Measurements from ENCODE around the gene IQGAP3.
A peak's percentile ranks its signal among the peaks of the same experiment; 100 is the strongest.

Gene IQGAP3

DNA sequence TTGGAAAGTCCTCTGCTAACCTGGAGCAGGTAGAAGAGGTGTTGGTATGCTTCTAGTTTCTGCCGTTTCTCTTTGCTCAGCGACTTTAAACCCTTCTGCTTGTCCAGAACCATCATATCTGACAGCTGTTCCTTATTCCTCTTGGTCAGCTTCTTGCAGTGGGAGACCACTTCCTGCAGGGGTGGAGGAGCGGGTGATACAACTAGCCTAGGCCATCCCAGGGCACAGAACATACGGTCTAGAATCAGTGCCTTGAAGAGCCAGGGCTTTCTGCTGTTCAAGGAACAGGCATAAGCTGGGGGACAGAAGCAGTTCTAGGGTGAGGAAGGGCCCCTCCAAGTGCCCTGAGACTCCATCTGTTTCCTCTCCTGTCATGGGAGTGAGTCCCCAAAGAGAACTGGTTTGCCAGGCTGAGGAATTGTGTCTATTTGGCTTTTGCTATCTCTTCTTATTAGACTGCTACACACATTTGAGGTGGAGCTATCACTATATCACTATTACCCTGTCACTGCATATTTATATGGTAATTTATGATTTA is 32.5 kb downstream of the IQGAP3 start:
- Mint-ChIP-seq H3K4me1 (ENCODE audit: low read depth in 2 of 2) (peaks cover 0 to 4% of the 10 kb centered on the region in 2 donors), H3K27me3 (no peaks in the 10 kb centered on the region), H3K4me3 (no peak overlapping the region), H3K36me3 (ENCODE audit: insufficient read depth) (no peaks in the 10 kb centered on the region), H3K27ac (no peak overlapping the region), H3K9me3 (no peaks in the 10 kb centered on the region)
- no peak for ATAC-seq (replicated peaks)
- no peak for DNase-seq

DNA sequence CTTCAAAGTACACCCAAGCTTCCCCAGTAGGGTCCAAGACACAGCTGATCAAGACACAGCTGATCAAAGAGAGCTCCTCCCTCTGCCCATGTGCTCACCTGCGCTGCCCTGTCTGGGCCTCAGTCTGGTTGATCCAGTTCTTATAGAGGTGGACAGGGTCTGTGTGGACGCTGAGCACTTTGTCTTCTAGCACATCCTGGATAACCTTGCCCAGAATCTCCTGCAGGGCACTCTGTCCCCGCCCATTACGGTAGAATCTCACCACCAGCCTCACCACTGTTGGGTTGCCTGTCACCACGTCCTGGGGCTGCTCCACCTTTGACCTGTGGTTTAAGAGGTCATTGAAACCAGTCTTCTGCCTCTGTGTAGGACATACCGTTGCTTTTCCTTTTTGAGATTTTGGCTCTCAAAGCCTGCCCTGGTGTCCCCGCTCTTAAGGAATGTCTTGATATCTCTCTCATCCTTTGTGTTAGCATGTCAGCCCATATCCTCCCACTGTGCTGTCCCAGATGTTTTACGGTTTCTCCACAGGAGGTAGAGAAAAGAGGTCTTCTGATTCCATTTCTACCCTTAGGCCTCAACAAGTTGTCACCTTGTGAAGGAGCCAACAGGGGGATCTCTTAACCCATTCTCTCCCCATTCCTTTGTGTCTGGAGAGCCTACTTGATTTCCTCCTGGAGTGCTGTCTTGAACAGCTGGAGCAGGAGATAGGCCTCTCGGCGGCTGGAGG is 33.5 kb downstream of the IQGAP3 start:
- Mint-ChIP-seq H3K4me3 (no peak overlapping the region), H3K9me3 (no peaks in the 10 kb centered on the region), H3K36me3 (ENCODE audit: insufficient read depth) (no peaks in the 10 kb centered on the region), H3K27me3 (no peaks in the 10 kb centered on the region), H3K4me1 (ENCODE audit: low read depth in 2 of 2) (peaks cover 0 to 4% of the 10 kb centered on the region in 2 donors), H3K27ac (no peak overlapping the region)
- ATAC-seq (replicated peaks) = no peak
- DNase-seq = no peak

DNA sequence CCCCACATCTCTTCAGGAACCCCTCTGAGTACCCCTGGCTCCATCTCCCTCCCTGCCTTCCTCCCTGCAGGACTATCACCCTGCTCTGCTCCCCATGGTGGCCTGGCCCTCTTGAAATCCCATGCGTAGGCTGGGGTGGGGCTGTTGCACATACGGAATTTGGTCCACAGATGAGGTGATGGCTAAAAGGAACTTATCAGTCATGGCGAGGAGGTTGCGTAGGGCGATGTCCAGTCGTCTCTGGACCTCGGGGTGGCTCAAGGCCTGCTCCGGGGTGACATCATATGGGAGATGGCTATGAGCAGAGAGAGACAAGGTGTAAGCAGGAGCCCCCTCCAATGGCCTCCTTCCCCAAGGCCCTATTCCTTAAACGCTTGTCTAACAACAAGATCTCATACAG is 35.3 kb downstream of the IQGAP3 start:
- DNase-seq (no peak), ATAC-seq (replicated peaks) (no peak)
- Mint-ChIP-seq H3K9me3 (no peaks in the 10 kb centered on the region), H3K4me1 (ENCODE audit: low read depth in 2 of 2) (peaks cover 0 to 4% of the 10 kb centered on the region in 2 donors), H3K27ac (no peak overlapping the region), H3K4me3 (no peak overlapping the region), H3K36me3 (ENCODE audit: insufficient read depth) (no peaks in the 10 kb centered on the region), H3K27me3 (no peaks in the 10 kb centered on the region)

DNA sequence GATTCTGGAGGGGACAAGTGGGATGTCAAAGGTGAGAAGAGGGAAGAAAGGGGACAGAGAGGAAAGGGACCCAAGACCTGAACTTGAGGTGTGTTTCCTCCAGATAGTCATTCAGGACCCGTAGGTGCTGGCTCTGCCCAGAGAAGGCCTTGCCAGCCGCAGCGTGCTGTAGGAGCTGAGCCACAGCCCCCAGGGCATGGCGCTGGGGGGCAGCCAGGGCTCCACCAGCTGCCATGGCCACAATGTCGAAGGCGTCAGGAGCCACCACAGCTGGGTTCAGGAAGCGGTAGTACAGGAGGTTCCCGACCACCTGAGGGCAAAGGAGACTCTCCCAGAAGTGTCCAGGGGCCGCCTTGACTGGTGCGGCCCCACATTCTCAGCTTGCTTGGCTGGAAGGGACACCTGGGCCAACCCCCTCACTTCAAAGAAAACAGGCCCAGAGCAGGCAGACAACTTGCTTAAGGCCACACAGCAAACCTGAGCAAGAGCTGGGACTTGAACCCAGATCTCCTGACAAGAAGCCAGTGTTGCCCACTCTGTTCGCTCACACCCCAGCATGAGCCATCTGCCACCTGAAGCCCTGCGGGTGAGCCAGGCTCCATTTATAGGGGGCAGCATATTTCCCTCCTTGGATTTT is 37.8 kb downstream of the IQGAP3 start:
- H3K4me3 Mint-ChIP-seq = no peak overlapping the region
- DNase-seq (no peak), ATAC-seq (replicated peaks) (no peak)
- H3K27me3 Mint-ChIP-seq = no peaks in the 10 kb centered on the region
- no peaks in the 10 kb centered on the region for H3K36me3 Mint-ChIP-seq (ENCODE audit: insufficient read depth)
- H3K9me3 Mint-ChIP-seq = no peaks in the 10 kb centered on the region
- H3K4me1 Mint-ChIP-seq (ENCODE audit: low read depth in 2 of 2) = peaks cover 0 to 4% of the 10 kb centered on the region in 2 donors
- H3K27ac Mint-ChIP-seq = no peak overlapping the region

DNA sequence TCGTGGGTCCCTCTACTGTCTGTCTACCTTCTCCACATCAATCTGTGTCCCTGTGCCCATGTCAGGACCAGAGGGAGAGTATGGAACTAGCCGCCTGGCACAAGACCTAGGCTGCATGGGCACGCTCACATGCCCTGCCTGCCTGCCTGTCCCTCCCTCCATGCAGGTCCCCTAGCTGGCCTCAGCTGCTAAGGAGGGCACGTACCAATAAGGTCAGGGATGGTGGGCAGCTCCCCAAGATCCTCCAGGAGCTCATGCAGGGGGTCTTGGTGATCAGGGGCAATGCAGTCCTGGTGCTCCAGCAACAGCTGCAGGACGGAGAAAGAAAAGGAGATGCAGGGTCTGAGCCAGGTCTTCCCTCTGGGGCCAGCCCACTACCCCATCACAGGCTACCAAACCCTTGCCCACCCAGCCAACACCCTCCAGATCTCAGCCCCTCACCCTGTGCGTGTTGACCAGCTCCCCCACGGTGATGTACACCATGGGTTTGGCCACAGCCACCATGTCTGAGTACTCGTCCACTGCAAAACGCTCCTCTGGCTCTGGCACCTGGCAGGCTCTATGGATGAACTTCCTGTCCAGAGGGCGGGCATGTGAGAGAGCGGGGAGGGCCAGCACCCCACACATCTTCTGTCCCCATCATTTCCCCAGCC is 38.7 kb downstream of the IQGAP3 start:
- ATAC-seq (replicated peaks) (no peak), DNase-seq (no peak)
- H3K4me3 Mint-ChIP-seq = no peak overlapping the region
- no peak overlapping the region for H3K27ac Mint-ChIP-seq
- H3K27me3 Mint-ChIP-seq = no peaks in the 10 kb centered on the region
- no peaks in the 10 kb centered on the region for H3K9me3 Mint-ChIP-seq
- no peaks in the 10 kb centered on the region for H3K36me3 Mint-ChIP-seq (ENCODE audit: insufficient read depth)
- H3K4me1 Mint-ChIP-seq (ENCODE audit: low read depth in 2 of 2) = peaks cover 0 to 2% of the 10 kb centered on the region in 2 donors

DNA sequence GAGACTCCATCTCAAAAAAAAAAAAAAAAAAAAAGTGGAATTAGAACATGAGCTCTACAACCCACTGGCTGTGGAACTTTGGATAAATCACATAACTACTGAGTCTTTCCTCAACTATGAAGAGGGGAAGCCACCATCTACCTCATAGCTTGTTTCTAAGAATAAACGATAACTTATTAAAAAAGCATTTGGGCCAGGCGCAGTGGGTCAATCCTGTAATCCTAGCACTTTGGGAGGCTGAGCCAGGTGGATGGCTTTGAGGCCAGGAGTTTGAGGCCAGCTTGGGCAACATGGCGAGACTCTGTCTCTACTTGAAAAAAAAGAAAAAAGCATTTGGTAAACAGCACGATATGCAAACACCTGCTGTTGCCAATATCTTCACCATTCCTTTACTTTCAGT is 40.0 kb downstream of the IQGAP3 start:
- peaks cover 8 to 9% of the 10 kb centered on the region in 2 donors for H3K4me1 Mint-ChIP-seq (ENCODE audit: low read depth in 2 of 2)
- H3K27me3 Mint-ChIP-seq = no peaks in the 10 kb centered on the region
- H3K36me3 Mint-ChIP-seq (ENCODE audit: insufficient read depth) = no peaks in the 10 kb centered on the region
- no peak for ATAC-seq (replicated peaks)
- no peak overlapping the region for H3K27ac Mint-ChIP-seq
- no peak overlapping the region for H3K4me3 Mint-ChIP-seq
- DNase-seq = no peak
- no peaks in the 10 kb centered on the region for H3K9me3 Mint-ChIP-seq

DNA sequence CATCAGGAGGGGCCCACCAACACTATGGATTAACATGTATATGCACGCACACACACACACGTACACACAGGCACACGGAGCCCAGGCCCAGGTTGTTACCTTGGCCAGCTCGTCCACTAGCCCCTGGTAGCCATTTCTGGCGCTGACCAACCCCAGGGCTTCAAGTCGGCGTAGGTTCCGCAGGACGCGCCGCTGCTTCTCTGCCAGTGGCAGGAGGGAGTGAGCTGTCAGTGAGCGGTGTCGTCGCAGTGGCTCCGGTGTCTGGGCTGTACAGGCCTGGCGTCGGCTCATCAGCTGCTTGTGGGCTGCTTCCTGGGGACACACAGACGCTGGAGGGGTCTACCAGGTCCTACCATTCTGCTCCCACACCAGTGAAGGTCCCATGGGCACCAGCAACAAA is 42.4 kb downstream of the IQGAP3 start:
- Mint-ChIP-seq H3K27me3 (no peaks in the 10 kb centered on the region), H3K4me1 (ENCODE audit: low read depth in 2 of 2) (peaks cover 16 to 18% of the 10 kb centered on the region in 2 donors)

DNA sequence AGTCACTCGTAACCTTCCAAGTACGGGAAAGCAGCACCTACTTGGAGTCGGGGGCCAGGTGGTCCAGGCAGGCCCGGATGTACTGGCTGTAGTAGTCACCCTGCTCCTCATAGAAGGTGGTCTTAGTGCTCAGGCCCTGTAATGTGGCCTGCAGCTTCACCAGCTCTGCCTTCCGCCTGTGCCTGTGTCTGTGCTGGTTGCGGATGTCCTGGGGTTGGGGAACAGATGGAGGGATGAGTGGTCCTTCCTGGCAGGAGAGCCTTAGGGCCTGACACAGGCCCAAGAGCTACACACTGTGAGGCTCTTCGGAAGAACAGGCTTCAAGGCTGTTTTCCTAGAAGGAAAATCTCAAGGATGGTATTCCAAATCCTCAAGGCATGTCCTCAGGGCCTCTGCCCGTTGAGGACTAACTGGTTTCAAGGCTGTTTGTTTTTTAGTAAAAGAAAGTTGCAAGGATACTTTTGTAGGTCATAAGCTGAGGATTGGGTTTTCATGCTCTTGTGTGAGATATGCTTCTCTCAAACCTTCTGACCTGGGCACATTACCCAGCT is 43.4 kb downstream of the IQGAP3 start:
- Mint-ChIP-seq H3K4me3 (no peak overlapping the region), H3K27me3 (no peaks in the 10 kb centered on the region), H3K9me3 (no peaks in the 10 kb centered on the region), H3K36me3 (ENCODE audit: insufficient read depth) (no peaks in the 10 kb centered on the region), H3K4me1 (ENCODE audit: low read depth in 2 of 2) (peaks cover 24 to 28% of the 10 kb centered on the region in 2 donors), H3K27ac (peak overlapping the region in 1 of 2 donors; percentile 31)
- ATAC-seq (replicated peaks) = no peak
- DNase-seq = no peak

More for the DNA sequence above, 42.4 kb downstream of the IQGAP3 start:
- Mint-ChIP-seq H3K36me3 (ENCODE audit: insufficient read depth) (no peaks in the 10 kb centered on the region), H3K9me3 (no peaks in the 10 kb centered on the region), H3K27ac (no peak overlapping the region), H3K4me3 (no peak overlapping the region)
- ATAC-seq (replicated peaks) (no peak), DNase-seq (no peak)

DNA sequence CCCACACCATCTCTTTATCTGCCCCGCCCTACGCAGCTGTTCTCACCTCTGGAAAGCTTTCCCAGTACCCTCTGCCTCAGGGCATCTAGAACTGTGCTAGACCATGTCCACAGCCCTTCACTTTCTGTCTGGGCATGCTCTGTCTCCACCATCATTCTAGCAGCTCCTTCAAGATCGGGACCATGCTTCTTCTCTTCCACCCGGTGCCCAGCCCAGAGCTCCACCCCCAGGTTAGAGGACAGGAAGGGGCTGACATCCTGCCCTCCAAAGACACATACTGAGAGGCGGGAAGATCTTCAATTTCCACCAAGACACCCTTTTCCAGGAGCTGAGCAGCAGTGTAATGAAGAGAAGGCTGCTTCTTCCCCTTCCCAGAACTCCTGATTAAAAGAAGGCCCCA is 44.1 kb downstream of the IQGAP3 start:
- H3K4me3 Mint-ChIP-seq = peak overlapping the region in 1 of 2 donors; percentile 34
- peaks cover 24 to 31% of the 10 kb centered on the region in 2 donors for H3K4me1 Mint-ChIP-seq (ENCODE audit: low read depth in 2 of 2)
- H3K27ac Mint-ChIP-seq = peak overlapping the region in 1 of 2 donors; percentile 31
- H3K27me3 Mint-ChIP-seq = no peaks in the 10 kb centered on the region
- no peak for ATAC-seq (replicated peaks)
- no peak for DNase-seq
- no peaks in the 10 kb centered on the region for H3K9me3 Mint-ChIP-seq
- H3K36me3 Mint-ChIP-seq (ENCODE audit: insufficient read depth) = no peaks in the 10 kb centered on the region

DNA sequence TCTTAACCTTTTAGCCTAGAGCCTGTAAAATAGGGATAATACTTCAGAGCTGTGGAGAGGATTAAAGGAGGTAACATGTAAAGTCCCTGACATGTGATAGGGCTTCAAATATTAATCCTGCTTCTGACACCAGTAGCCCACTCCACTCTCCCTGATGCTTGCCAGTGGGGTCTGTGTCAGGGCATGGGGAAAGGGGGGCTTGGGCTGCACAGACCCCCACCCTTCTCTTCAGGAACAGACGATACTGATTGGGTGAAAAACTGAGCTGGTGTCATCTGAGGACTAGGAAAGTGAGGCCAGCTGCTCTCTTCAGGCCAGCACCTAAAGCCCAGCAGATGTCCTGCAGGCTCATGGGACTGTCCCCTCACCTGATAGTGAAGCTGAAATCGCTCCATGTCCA is 44.8 kb downstream of the IQGAP3 start:
- Mint-ChIP-seq H3K4me3 (no peak overlapping the region), H3K27ac (peak overlapping the region; percentile 31 to 55), H3K4me1 (ENCODE audit: low read depth in 2 of 2) (peaks cover 24 to 31% of the 10 kb centered on the region in 2 donors), H3K9me3 (no peaks in the 10 kb centered on the region), H3K27me3 (no peaks in the 10 kb centered on the region), H3K36me3 (ENCODE audit: insufficient read depth) (no peaks in the 10 kb centered on the region)
- no peak for DNase-seq
- ATAC-seq (replicated peaks) = no peak

DNA sequence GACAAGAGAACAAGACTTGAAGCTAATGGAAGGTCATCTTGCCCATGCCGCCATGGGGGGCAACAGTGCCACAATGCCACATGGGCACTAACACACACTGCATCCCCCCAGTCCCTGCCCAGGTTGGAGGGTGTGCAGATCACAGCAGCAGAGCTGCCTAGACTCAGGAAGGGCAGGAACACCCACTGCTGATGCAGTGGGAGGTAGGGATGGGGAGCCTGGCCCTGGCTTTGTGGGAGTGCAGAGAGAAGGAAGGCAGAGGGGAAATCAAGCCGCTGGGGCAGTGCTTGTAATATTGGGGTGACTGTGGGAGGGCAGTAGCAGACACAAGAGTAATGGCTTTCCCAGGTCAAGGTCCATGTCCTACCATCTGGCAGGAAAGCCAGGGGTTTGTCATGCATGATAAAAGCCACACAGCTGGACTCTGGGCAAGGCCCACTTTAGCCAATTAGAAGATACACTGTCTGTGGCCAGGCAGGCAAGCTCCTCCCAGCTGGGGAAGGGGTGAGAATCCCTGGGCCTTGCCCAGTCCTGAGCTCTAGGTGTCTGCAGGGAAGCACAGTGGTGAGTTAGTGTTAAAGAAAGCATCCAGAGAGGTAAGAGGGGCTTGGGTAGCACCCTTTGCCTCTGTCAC is 46.4 kb downstream of the IQGAP3 start:
- H3K27me3 Mint-ChIP-seq = no peaks in the 10 kb centered on the region
- no peak overlapping the region for H3K4me3 Mint-ChIP-seq
- no peaks in the 10 kb centered on the region for H3K9me3 Mint-ChIP-seq
- ATAC-seq (replicated peaks) = no peak
- H3K4me1 Mint-ChIP-seq (ENCODE audit: low read depth in 2 of 2) = peaks cover 24 to 31% of the 10 kb centered on the region in 2 donors
- no peaks in the 10 kb centered on the region for H3K36me3 Mint-ChIP-seq (ENCODE audit: insufficient read depth)
- DNase-seq = no peak
- H3K27ac Mint-ChIP-seq = peak overlapping the region; percentile 54 to 93

DNA sequence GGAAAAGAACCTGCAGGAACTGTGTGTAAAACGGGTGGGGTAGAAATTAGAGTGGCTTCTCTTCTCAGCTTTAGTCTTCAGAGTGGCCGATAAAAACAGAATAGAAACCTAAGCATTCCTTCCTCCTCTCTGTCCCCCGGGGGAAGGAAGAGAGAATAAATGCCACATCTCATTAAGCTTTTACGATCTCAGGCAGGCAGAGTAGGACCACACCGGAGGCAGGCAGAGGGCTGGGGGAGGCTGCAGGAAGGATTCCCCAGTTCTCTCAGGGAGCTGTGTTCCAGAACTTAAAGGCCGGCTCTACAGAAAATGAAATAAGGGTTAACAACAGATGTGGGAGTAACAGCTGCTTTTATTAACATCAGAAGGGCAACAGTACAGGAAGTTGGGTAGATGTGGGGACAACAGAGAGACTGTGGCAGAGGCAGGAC is 47.3 kb downstream of the IQGAP3 start:
- Mint-ChIP-seq H3K4me3 (peak overlapping the region; percentile 55 to 74), H3K27ac (peak overlapping the region; percentile 80 to 93), H3K9me3 (no peaks in the 10 kb centered on the region), H3K4me1 (ENCODE audit: low read depth in 2 of 2) (peaks cover 24 to 31% of the 10 kb centered on the region in 2 donors), H3K27me3 (no peaks in the 10 kb centered on the region), H3K36me3 (ENCODE audit: insufficient read depth) (no peaks in the 10 kb centered on the region)
- ATAC-seq (replicated peaks) (no peak), DNase-seq (no peak)

DNA sequence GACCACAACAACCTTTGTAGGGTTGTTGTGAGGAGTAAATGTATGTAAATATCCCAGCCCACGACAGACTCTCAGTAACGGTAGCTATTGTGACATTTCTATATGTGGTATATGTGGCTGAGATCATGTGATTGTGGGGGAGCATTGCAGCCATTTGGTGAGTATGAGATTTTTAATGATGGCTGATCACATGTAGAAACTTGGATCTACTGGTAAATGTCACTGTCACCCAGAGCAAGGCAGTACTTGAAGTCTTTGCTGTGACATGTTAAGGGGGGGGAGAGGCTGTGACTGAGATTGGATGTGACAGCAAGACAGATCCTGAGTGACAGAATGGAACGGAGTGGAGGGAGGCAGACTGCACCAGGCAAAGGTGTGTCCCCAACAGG is 47.9 kb downstream of the IQGAP3 start:
- ATAC-seq (replicated peaks) = peak; percentile 90
- H3K36me3 Mint-ChIP-seq (ENCODE audit: insufficient read depth) = no peaks in the 10 kb centered on the region

More for the DNA sequence above, 47.9 kb downstream of the IQGAP3 start:
- Mint-ChIP-seq H3K9me3 (no peaks in the 10 kb centered on the region), H3K4me1 (ENCODE audit: low read depth in 2 of 2) (peaks cover 24 to 31% of the 10 kb centered on the region in 2 donors), H3K27ac (peak overlapping the region; percentile 80 to 93), H3K27me3 (no peaks in the 10 kb centered on the region), H3K4me3 (peak overlapping the region; percentile 55 to 74)
- DNase-seq = peak in 1 of 3 experiments; percentile 23

All from effector memory CD8-positive, alpha-beta T cell (primary cell).